ACC112 (cell line): ENCODE data around the gene RBPJL.

Source experiments
- H2AFZ ChIP-seq: fragments of 200-600 bp; sonication (generic); one replicate; pipeline ENCODE4 v1.6.0; 2017; ENCODE audit warnings: antibody characterized with exemption, low read length; ENCODE audit not compliant: unreplicated experiment
- H3K27ac ChIP-seq: fragments of 200-600 bp; sonication (generic); 2 replicates; pipeline ENCODE4 v1.5.1; 2014; ENCODE audit warnings: low read depth, mild to moderate bottlenecking, antibody characterized with exemption, low read length, moderate library complexity
- H3K27me3 ChIP-seq: fragments of 200-600 bp; sonication (generic); 2 replicates; pipeline ENCODE4 v1.6.1; 2014; ENCODE audit warnings: mild to moderate bottlenecking, antibody characterized with exemption, low read length, moderate library complexity, mixed read lengths; ENCODE audit not compliant: insufficient read depth
- H3K36me3 ChIP-seq: fragments of 200-600 bp; sonication (generic); 2 replicates; pipeline ENCODE4 v1.6.1; 2016; ENCODE audit warnings: mild to moderate bottlenecking, antibody characterized with exemption, low read length, moderate library complexity, mixed read lengths; ENCODE audit not compliant: insufficient read depth
- H3K4me1 ChIP-seq: fragments of 200-600 bp; sonication (generic); one replicate; pipeline ENCODE4 v1.6.1; 2016; ENCODE audit warnings: low read length, mixed read lengths; ENCODE audit not compliant: insufficient read depth, unreplicated experiment, control insufficient read depth
- H3K4me3 ChIP-seq: fragments of 200-600 bp; sonication (generic); 2 replicates; pipeline ENCODE4 v1.5.1; 2014; ENCODE audit warnings: mild to moderate bottlenecking, low read depth, low read length
- H3K79me2 ChIP-seq: fragments of 200-600 bp; sonication (generic); one replicate; pipeline ENCODE4 v1.6.0; 2016; ENCODE audit warnings: low read length; ENCODE audit not compliant: control insufficient read depth, unreplicated experiment, insufficient read depth

The RBPJL gene, protein sequence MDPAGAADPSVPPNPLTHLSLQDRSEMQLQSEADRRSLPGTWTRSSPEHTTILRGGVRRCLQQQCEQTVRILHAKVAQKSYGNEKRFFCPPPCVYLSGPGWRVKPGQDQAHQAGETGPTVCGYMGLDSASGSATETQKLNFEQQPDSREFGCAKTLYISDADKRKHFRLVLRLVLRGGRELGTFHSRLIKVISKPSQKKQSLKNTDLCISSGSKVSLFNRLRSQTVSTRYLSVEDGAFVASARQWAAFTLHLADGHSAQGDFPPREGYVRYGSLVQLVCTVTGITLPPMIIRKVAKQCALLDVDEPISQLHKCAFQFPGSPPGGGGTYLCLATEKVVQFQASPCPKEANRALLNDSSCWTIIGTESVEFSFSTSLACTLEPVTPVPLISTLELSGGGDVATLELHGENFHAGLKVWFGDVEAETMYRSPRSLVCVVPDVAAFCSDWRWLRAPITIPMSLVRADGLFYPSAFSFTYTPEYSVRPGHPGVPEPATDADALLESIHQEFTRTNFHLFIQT

GRCh38 chr20:45306431-45306982 lies at the start of gene RBPJL:
TSS of gene RBPJL (plus strand) at chr20:45306840. CDS start at chr20:45306923, 83 bp downstream.
- Histone ChIP-seq H3K27ac (no peak within 1 kb of the TSS), H3K36me3 (no peaks in the 10 kb centered on the region), H3K4me3 (no peak within 1 kb of the TSS), H3K27me3 (peaks cover 17% of the 10 kb centered on the region), H3K79me2 (no peaks in the 10 kb centered on the region), H3K4me1 (peaks cover 3% of the 10 kb centered on the region), H2AFZ (no peak within 1 kb of the TSS)

DNA sequence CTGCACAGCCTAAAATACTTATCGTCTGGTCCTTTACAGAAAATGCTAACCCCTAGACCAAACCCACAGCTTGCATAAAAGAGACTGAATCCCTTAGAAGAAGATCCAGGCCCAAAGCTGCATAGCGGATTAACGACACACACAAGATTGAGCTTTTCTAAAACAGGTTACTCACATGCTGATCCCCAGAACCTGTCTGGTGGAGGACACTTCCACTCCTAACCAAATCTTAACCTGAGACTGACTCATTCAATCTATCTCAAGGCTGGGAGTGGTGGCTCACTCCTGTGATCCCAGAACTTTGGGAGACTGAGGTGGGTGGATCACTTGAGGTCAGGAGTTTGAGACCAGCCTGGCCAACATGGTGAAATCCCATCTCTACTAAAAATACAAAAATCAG lies 49.5 kb upstream of the RBPJL start:
- H3K4me1 ChIP-seq, result peaks cover 12% of the 10 kb centered on the region
- H3K79me2 ChIP-seq, result no peaks in the 10 kb centered on the region
- H3K27ac ChIP-seq, result no peak overlapping the region
- no peak overlapping the region for H3K4me3 ChIP-seq
- H3K36me3 ChIP-seq, result no peaks in the 10 kb centered on the region
- H2AFZ ChIP-seq, result no peak overlapping the region
- H3K27me3 ChIP-seq, result peaks cover 40% of the 10 kb centered on the region

- Histone ChIP-seq H2AFZ (no peak overlapping the region), H3K4me1 (peaks cover 12% of the 10 kb centered on the region), H3K79me2 (no peaks in the 10 kb centered on the region), H3K27ac (no peak overlapping the region), H3K27me3 (peaks cover 42% of the 10 kb centered on the region), H3K36me3 (no peaks in the 10 kb centered on the region), H3K4me3 (no peak overlapping the region)
These were observed 48.9 kb upstream of the RBPJL start for GRCh38 chr20:45257711-45258110.

- H2AFZ ChIP-seq, result no peak overlapping the region
- no peak overlapping the region for H3K4me3 ChIP-seq
- peaks cover 47% of the 10 kb centered on the region for H3K27me3 ChIP-seq
- H3K27ac ChIP-seq, result no peak overlapping the region
- peaks cover 12% of the 10 kb centered on the region for H3K4me1 ChIP-seq
- H3K79me2 ChIP-seq, result no peaks in the 10 kb centered on the region
- no peaks in the 10 kb centered on the region for H3K36me3 ChIP-seq
These were observed 48.4 kb upstream of the RBPJL start for GRCh38 chr20:45258259-45258658.

DNA sequence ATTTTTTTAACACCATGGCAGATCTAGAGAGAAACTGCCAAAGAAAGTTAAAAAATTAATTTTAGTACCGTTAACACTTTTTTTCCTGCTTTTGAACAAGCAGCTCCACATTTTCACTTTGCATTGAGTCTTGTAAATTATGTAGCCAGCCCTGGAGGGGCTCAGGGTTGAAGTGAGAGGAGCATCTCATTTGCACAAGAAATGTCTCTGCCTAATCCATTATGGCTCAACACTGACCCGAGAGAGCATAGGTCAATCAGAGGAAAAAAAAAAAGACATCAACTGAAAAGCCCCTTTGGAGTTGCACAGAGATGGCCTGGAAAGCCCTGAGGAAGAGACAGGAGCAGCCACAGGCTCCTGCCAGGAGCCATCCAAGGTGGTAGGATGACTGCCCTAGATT lies 48.0 kb upstream of the RBPJL start:
- Histone ChIP-seq H3K27me3 (peaks cover 51% of the 10 kb centered on the region), H3K79me2 (no peaks in the 10 kb centered on the region), H3K4me1 (peaks cover 12% of the 10 kb centered on the region), H3K36me3 (no peaks in the 10 kb centered on the region), H2AFZ (no peak overlapping the region), H3K4me3 (no peak overlapping the region), H3K27ac (no peak overlapping the region)

- Histone ChIP-seq H3K27ac (no peak overlapping the region), H3K4me3 (no peak overlapping the region), H3K4me1 (no peaks in the 10 kb centered on the region), H3K79me2 (no peaks in the 10 kb centered on the region), H3K36me3 (no peaks in the 10 kb centered on the region), H2AFZ (no peak overlapping the region), H3K27me3 (peaks cover 52% of the 10 kb centered on the region)
These were observed 42.9 kb upstream of the RBPJL start for GRCh38 chr20:45263556-45264266.

DNA sequence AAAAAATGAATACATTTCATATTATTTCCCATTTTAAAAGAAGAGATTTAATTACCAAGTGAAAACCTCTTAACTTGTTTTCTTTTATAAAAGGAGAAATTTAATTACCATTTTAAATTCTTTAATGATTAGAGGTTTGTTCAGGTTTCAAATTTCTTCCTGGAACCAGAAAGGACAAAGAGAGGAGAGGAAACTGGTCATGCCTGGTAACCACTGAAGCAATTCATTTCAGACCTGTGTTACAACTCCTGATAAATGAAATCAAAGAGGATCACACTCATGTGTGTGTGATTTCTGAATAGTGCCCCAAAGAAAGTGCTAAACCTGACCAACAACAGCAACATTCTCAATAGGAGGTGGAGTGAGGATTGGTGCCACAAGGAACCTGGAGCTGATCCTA lies 39.7 kb upstream of the RBPJL start:
- H3K27me3 ChIP-seq, result peaks cover 38% of the 10 kb centered on the region
- no peaks in the 10 kb centered on the region for H3K4me1 ChIP-seq
- no peak overlapping the region for H3K27ac ChIP-seq
- H3K79me2 ChIP-seq, result no peaks in the 10 kb centered on the region
- no peaks in the 10 kb centered on the region for H3K36me3 ChIP-seq
- H3K4me3 ChIP-seq, result no peak overlapping the region
- H2AFZ ChIP-seq, result no peak overlapping the region

DNA sequence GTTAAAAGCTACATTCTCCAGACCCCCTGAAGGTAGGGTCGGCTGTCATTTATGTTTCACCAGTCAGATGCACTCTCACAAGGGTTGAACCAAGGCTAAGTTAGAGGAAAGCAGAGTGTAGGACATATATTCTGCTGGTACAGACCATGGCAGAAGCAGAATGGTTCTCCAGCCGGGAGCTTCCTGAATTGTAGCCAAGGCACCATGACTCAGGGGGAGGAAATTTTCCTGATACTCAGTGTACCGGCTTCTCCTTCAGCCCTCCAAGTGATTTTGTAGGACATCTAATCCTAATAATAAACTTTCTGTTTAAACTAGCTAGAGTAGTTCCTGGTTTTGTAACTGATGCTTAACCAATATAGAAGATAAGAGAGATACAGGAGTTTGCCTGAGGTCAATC lies 38.1 kb upstream of the RBPJL start:
- no peaks in the 10 kb centered on the region for H3K4me1 ChIP-seq
- no peak overlapping the region for H2AFZ ChIP-seq
- H3K27me3 ChIP-seq, result peaks cover 33% of the 10 kb centered on the region
- H3K4me3 ChIP-seq, result no peak overlapping the region
- no peak overlapping the region for H3K27ac ChIP-seq
- H3K79me2 ChIP-seq, result no peaks in the 10 kb centered on the region
- H3K36me3 ChIP-seq, result no peaks in the 10 kb centered on the region

- H3K36me3 ChIP-seq, result no peaks in the 10 kb centered on the region
- no peak overlapping the region for H2AFZ ChIP-seq
- peaks cover 36% of the 10 kb centered on the region for H3K27me3 ChIP-seq
- H3K4me3 ChIP-seq, result no peak overlapping the region
- H3K27ac ChIP-seq, result no peak overlapping the region
- H3K79me2 ChIP-seq, result no peaks in the 10 kb centered on the region
- no peaks in the 10 kb centered on the region for H3K4me1 ChIP-seq
These were observed 37.6 kb upstream of the RBPJL start for GRCh38 chr20:45269056-45269455.

GRCh38 chr20:45269754-45270270 lies 36.8 kb upstream of the RBPJL start:
- Histone ChIP-seq H2AFZ (no peak overlapping the region), H3K4me1 (no peaks in the 10 kb centered on the region), H3K27me3 (peaks cover 40% of the 10 kb centered on the region), H3K27ac (no peak overlapping the region), H3K79me2 (no peaks in the 10 kb centered on the region), H3K36me3 (no peaks in the 10 kb centered on the region), H3K4me3 (no peak overlapping the region)
